Stimulated activated CD4-positive, alpha-beta T cell treated with anti-CD3 and anti-CD28 coated beads, TNF-alpha, amount 100 ng/mL, for 1 hour (primary cell): ENCODE measurements around the gene CCDC192.

Experiments
- DNase-seq, 3 donors: peaks; one replicate each; pipeline ENCODE4 v3.0.0-alpha.2; 2020; ENCODE audit warnings: low read depth in 3 of 3, low spot score in 1 of 3

Gene CCDC192

GRCh38 chr5:127805448-127805847 is 102.3 kb downstream of the CCDC192 start:
- no peak for DNase-seq

GRCh38 chr5:127806776-127807175 is 103.6 kb downstream of the CCDC192 start:
- DNase-seq = no peak

- DNase-seq = no peak
Observed at GRCh38 chr5:127809533-127809932, 106.3 kb downstream of the CCDC192 start.

GRCh38 chr5:127810017-127810416 is 106.8 kb downstream of the CCDC192 start:
- no peak for DNase-seq

DNA sequence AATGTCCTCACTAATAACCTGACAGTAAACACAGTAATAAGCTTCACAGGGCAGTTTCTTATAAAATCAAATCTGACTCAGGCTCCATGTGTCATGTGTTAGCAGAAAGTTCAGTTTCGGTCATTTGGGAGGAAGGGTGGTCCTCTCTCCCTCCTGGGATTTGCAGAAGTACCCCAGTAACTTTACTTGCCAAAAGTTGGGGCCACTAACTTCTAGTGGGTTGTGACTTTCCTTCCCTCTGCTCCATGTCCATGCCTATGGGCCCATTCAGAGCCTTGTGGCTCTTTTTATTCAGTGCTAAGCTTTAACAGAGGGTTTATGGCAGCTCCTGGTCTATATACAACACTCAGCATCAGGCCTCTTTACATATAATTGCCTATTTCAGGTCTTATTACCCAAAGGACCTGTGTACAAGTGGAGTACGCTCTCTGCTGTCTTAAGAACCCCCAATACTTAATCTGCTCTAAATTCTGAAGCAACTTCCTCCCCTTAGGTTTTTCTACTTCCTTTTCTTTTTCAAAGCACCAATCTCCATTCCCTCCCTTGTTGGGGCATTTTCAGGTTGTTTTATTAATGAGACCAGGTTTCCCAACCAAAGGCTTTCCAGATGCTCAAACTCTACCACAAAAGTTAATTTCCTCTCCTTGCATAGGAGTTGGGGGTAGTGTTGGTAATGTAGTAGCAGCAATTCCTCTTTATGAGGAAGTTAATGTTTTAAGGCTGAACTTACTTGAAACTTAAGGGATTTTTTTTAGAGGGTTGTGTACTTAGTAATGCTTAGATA is 107.7 kb downstream of the CCDC192 start:
- no peak for DNase-seq

DNA sequence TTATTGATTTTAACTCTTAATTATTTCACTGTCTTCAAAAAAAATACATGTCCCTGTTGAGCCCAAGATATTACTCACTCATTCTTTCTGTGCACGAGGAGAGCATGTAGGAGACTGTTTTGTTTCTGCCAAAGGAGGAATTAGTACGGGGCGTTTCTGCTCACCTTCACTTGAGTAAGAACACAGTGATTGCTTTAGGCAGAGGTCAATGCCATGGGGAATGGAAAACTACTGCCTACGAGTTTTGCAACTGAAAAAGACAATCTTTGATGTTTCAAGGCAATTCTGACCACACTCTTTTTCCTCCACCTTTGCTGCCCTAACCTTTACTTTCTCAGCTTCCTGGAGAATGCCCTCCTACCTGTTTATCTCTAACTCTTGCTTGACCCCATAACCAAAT is 109.4 kb downstream of the CCDC192 start:
- no peak for DNase-seq

DNA sequence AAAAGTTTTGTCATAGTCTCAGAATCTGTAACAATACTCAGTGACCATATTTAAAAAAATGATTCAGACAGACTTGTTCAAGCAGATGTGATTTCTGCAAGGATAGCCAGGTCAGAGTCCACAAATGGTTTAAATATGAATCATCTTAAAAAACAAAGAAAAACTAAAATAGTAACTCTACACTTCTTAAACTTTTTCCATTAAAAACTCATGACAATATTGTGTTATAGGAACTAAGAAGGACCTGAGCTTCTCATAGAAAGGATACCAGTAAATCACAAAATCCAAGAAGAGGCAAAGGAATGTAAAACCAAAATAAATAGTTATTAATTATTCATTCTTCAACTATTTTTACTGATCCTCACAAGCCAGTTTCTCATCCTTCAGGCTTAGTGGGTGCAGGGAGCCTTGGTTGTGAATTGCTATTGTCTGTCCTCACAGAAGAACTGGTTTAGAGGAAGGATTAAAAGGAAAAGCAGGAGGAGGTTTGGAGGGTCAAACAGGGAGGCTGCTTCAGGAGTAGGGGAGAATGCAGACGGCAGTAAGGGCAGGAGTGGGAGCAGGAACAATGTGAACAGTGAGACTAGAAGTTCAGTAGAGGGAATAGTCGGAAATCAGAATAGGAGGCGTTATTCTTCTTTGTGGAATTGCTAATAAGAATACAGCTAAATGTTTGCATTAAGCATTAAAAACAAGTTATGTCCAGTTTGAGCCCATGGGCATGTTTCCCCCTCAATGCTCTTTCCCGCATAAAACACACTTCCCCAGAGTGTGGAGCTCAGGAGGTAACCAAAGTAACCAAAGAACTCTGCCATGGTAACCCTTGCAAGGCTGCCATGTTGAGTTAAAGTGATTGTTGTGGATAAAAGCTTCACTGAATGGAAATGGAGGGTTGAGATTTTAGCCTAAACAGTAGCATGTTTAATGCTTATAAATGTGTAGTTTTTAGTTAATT is 110.7 kb downstream of the CCDC192 start:
- DNase-seq = no peak

- no peak for DNase-seq
Observed at GRCh38 chr5:127814588-127814973, 111.4 kb downstream of the CCDC192 start.

- no peak for DNase-seq
Observed at GRCh38 chr5:127820910-127821553, 117.8 kb downstream of the CCDC192 start.

GRCh38 chr5:127821896-127822295 is 118.7 kb downstream of the CCDC192 start:
- no peak for DNase-seq

DNA sequence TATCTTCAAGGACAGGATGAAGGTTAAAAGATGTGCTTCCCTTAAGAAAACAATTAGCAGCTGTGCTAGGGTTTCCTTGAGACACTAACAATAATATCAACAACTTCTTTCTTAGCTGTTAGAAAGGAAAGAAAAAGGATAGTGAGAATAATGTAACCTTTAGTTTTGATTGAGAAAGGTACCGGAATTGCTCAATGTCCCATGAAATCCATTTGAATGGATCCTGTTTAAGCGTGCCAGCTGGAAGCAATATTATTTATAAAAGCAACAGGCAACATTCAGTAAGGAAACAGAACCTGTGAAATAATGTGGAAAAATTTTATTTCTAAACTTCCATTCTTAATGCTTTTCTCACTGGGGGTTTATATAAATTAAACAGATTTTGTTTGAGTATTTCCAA is 120.9 kb downstream of the CCDC192 start:
- no peak for DNase-seq

DNA sequence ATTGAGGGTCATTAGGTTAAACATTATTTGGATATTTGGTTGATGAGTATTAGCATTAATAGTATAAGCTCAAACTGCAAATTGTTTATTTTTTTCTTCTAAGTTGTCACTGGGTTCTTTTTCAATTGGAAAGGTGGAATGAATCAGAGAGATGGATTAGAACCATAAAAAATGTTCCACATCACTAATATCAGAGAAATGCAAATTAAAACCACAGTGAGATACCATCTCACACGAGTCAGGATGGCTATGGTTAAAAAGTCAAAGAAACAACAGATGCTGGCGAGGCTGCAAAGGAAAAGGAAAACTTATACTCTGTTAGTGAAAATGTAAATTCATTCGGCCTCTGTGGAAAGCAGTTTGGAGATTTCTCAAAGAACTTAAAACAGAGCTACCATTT is 122.8 kb downstream of the CCDC192 start:
- DNase-seq = no peak

GRCh38 chr5:127827451-127827850 is 124.3 kb downstream of the CCDC192 start:
- DNase-seq = no peak

GRCh38 chr5:127830157-127830556 is 127.0 kb downstream of the CCDC192 start:
- no peak for DNase-seq

DNA sequence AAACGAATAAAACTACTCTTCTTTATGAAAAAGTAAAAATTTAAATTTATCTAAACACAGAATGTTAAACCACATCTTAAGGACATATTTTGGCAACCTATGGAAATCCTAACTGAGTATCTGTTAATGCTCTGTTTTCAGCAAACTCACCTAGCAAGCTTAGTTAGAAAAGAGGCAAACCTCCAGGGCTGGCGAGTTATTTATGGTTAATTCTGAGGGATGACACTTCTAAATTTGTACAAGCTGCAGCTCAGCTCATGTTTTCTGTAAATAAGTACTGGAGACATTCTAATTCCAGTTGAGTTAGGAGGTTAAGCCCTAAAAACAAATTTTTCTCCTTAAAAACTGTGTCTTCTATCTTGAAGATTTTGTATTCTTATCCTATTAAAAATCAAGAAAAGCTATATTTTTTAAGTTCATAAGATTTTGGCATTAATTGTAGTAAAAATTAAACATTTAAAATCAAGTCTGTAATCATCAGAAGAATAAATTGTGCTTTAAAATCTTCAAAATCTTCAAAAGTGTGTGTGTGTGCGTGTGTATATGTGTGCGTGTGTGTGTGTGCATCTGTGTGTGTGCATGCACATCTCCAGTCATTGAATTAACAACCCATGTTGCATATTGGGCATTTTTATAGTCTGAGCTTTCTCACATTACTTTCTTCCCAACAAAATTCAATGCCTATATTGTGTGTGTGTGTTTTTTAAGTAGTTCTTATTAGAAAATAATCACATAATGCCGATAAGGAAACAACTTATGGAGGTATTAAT is 127.8 kb downstream of the CCDC192 start:
- no peak for DNase-seq

DNA sequence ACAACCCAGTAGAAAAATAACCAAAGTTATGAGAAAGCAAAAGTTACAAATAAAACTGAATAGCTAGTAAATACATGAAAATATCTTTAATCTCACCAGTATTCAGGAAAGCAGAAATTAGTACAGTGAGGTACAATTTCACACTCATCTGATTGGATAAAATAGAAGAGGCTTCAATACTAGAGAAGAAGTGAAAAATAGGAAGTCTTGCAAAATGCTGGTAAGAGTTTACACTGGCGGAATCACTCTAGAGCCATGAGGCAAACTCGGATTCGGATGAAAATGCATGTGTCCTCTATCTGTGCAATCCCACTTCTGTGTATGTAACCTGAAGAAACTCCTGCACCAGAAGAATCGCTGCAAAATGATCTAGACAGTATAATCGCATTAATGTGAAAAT is 128.9 kb downstream of the CCDC192 start:
- DNase-seq = no peak

DNA sequence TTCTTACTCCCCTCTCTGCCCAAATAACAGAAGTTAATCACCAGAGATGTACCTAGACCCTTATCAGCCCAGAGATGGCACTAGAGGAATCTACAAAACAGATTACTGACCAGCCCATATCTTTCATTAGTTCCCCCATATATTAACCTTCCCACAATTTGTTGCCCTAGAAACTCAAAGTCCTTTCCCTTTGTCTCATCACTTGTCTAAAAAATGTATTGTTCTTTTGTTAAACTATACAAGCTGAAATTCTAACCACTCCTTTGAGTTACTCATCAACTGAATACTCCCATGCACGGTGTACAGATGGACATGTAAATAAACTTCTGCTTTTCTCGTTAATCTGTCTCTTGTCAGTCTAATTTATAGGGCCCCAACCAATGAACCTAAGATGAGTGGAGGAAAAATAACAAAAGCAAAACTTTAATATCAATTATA is 130.9 kb downstream of the CCDC192 start:
- no peak for DNase-seq

- DNase-seq = no peak
Observed at GRCh38 chr5:127834554-127834953, 131.4 kb downstream of the CCDC192 start.

DNA sequence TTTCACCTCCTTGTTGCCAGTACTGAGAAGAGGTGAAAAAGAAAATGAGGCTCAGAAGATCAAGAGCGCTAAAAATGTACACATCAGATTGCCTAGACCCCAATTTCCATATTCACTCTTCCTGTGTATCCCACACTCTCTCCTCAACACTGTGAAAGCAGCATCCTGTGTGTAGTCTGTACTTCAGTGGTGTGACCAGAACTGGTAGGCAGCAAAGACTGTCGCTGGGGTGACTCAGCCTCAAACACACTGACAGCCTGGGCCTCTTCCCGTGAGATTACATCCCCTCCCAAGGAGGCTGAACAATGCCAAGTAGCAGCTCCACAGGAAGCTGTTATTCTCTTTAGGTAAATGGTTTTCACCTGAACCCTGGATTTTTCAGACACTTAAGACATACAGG is 135.5 kb downstream of the CCDC192 start:
- no peak for DNase-seq

DNA sequence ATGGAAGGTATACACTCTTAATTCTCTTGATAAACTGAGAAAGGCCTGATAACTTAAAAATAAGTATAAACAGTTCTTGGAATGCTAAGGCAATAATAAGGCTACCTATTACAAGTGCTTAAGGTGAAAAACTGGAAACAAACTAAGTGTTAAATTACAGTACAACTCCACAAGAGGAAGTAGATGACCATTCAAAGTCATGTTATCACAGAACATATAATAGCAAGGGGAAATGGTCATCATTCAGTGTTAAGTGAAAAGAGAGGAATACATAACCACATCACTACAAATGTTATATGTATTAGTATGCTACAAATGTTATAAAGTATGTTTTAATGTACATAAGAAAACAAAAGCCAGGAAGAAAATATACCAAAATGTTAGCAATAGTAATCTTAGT is 135.9 kb downstream of the CCDC192 start:
- DNase-seq = no peak
